Pancreas (tissue), 10 donors: Measurements from ENCODE around the gene CHST11. TPM values are rescaled to one million over a fixed set of nuclear protein-coding genes. Genes with fewer than 3 reads are reported as not detected.

ENCODE experiments used
- ATAC-seq, 4 donors: fragments of 200-7000 bp; cut with Tn5 transposase; one replicate each; pipeline versions ENCODE4 v1.8.0 to v1.9.1; 2020; ENCODE audit warnings: mild to moderate bottlenecking in 4 of 4, moderate library complexity in 4 of 4
- DNase-seq, 6 donors: peaks; one replicate each; pipeline ENCODE4 v3.0.0-alpha.2; 2020
- FAIRE-seq: peaks from 2 replicates; lab custom pipeline; 2012; peaks lifted over from hg19 to GRCh38; lab: Jason Lieb, UNC
- H3K27ac ChIP-seq, 4 donors: fragments of 200-600 bp; sonication (generic); 1 replicate in 3 of 4; 2 replicates in 1 of 4; pipeline versions ENCODE4 v1.5.0 to v1.8.0; 2020
- H3K27me3 ChIP-seq, 4 donors: fragments of 200-600 bp; one replicate each; pipeline ENCODE4 v1.8.0; 2021
- H3K36me3 ChIP-seq, 3 donors: fragments of 200-600 bp; sonication (generic) in 1 of 3; one replicate each; pipeline versions ENCODE4 v1.5.0 to v1.8.0; 2020 to 2021
- H3K4me1 ChIP-seq, 3 donors: fragments of 200-600 bp; one replicate each; pipeline ENCODE4 v1.8.0; 2021
- H3K4me3 ChIP-seq, 4 donors: fragments of 200-600 bp; sonication (generic) in 2 of 4; one replicate each; pipeline versions ENCODE4 v1.5.0 to v1.8.0; 2020 to 2021
- H3K9me3 ChIP-seq, 4 donors: fragments of 200-600 bp; one replicate each; pipeline ENCODE4 v1.8.0; 2021
- CTCF ChIP-seq, 4 donors: fragments of 200-600 bp; sonication (generic) in 3 of 4; IDR thresholded peaks; one replicate each; pipeline versions ENCODE4 v1.5.0 to v1.8.0; 2021; ENCODE audit warnings: antibody characterized with exemption in 4 of 4
- WGBS, 2 donors: extraction: QIAGEN DNeasy Blood & Tissue Kit; methylation state at CpG; one replicate each; pipeline ENCODE4 v1.1.7; 2013; 5-methylcytosine and 5-hydroxymethylcytosine counted together
- intact Hi-C, 3 donors: fragments of 100-400 bp; cut with DNase I; formaldehyde crosslinking; loops; one replicate each; pipeline versions ENCODE4 v1.11.1 to v1.14.2; 2022
- polyA plus RNA-seq, 2 donors: library from polyadenylated mRNA; stranded (reverse); fragments of 200-250 nt; gene quantifications; one replicate each; pipeline ENCODE4 v1.2.3, GENCODE V29; 2013
- total RNA-seq, 6 donors: library from RNA; stranded (reverse); fragmentation: NEBNext Ultra II Directional in 4 of 6; extraction: Animal tissue kit (Norgen Biotek cat#: 25700) in 4 of 6; gene quantifications; one replicate each; pipeline versions ENCODE4 v1.2.1 to v1.2.4, GENCODE V29; 2021 to 2023
- donor health status: healthy with polysubstance abuse.
- donor health status: DM: no; HTN: no; CAD: no; lungs with moderate emphysema.
- donor health status: DM: no; HTN: no; CAD: no.
- donor health status: control.
- donor health status: control.
- donor health status: Bipolar disorder and iron deficiency.
- donor health status: DM: yes; HTN: yes; CAD: no.
- donor health status: DM: no; HTN: no; CAD: no.
- donor health status: DM: no; HTN: no; CAD: no.
- donor health status: DM: yes; HTN: yes; CAD: no.

CHST11 gene
- total and polyA plus RNA-seq, 8 donors: 1.1 to 14.8 (median 7.8) TPM

- no peak overlapping the region for H3K27ac ChIP-seq
- H3K27me3 ChIP-seq: no peaks in the 10 kb centered on the region
- peak in 3 of 4 donors; percentile 45 to 78 (median 68) for ATAC-seq
- H3K4me1 ChIP-seq: peaks cover 0 to 8% (median 3%) of the 10 kb centered on the region in 3 donors
- 15 to 24% methylated on average over 2 of the region's 2 CpGs for WGBS, 2 donors
- TF ChIP-seq CTCF (IDR thresholded peaks at IDR 0.05): no peak
- H3K36me3 ChIP-seq: no peaks in the 10 kb centered on the region
- no peak for FAIRE-seq
- no peak overlapping the region for H3K4me3 ChIP-seq
- intact Hi-C loops: no loop called here
- no peaks in the 10 kb centered on the region for H3K9me3 ChIP-seq
- no peak for DNase-seq
These were observed 322.4 kb downstream of the CHST11 start for GRCh38 chr12:104779134-104779533.

GRCh38 chr12:104782296-104782695 is 325.5 kb downstream of the CHST11 start:
- no peak for ATAC-seq

GRCh38 chr12:104784592-104784991 is 327.8 kb downstream of the CHST11 start:
- intact Hi-C loops: no loop called here
- FAIRE-seq (no peak), DNase-seq (no peak), ATAC-seq (peak in 1 of 4 donors; percentile 51)
- no peak overlapping the region for H3K27ac ChIP-seq
- TF ChIP-seq CTCF (IDR thresholded peaks at IDR 0.05): no peak
- H3K27me3 ChIP-seq: no peaks in the 10 kb centered on the region
- 62 to 70% methylated on average over 1 of the region's 1 CpG for WGBS, 2 donors
- H3K9me3 ChIP-seq: no peaks in the 10 kb centered on the region
- H3K36me3 ChIP-seq: no peaks in the 10 kb centered on the region
- no peak overlapping the region for H3K4me3 ChIP-seq
- no peaks in the 10 kb centered on the region for H3K4me1 ChIP-seq

More at GRCh38 chr12:104782296-104782695, 325.5 kb downstream of the CHST11 start:
- DNase-seq: no peak
- no peaks in the 10 kb centered on the region for H3K27me3 ChIP-seq
- 80 to 86% methylated on average over 3 of the region's 3 CpGs for WGBS, 2 donors
- no peaks in the 10 kb centered on the region for H3K9me3 ChIP-seq
- no peak overlapping the region for H3K27ac ChIP-seq
- intact Hi-C loops: no loop called here
- FAIRE-seq: no peak
- peaks cover 0 to 8% (median 3%) of the 10 kb centered on the region in 3 donors for H3K4me1 ChIP-seq
- no peak overlapping the region for H3K4me3 ChIP-seq
- no peaks in the 10 kb centered on the region for H3K36me3 ChIP-seq
- no peak for TF ChIP-seq CTCF (IDR thresholded peaks at IDR 0.05)

- 85 to 94% methylated on average over 5 of the region's 5 CpGs for WGBS, 2 donors
- intact Hi-C loops: no loop called here
- no peaks in the 10 kb centered on the region for H3K9me3 ChIP-seq
These were observed 329.1 kb downstream of the CHST11 start for GRCh38 chr12:104785886-104786285.

More at GRCh38 chr12:104785886-104786285, 329.1 kb downstream of the CHST11 start:
- H3K4me3 ChIP-seq: no peak overlapping the region
- no peaks in the 10 kb centered on the region for H3K27me3 ChIP-seq
- no peak for TF ChIP-seq CTCF (IDR thresholded peaks at IDR 0.05)
- no peak for FAIRE-seq
- H3K27ac ChIP-seq: no peak overlapping the region
- no peak for DNase-seq
- no peaks in the 10 kb centered on the region for H3K36me3 ChIP-seq
- ATAC-seq: no peak
- no peaks in the 10 kb centered on the region for H3K4me1 ChIP-seq
